Parathyroid adenoma (tissue), 2 donors: Measurements from ENCODE around the gene OSTN.
A peak's percentile ranks its signal among the peaks of the same experiment; 100 is the strongest.

ENCODE experiments used
- H2AFZ ChIP-seq: fragments of 300-600 bp; sonication (generic); one replicate; pipeline ENCODE4 v1.7.0; 2017; ENCODE audit warnings: antibody characterized with exemption, mild to moderate bottlenecking
- H3K27ac ChIP-seq: fragments of 300-600 bp; sonication (generic); one replicate; pipeline ENCODE4 v1.7.0; 2017
- H3K27me3 ChIP-seq: fragments of 300-600 bp; sonication (generic); one replicate; pipeline ENCODE4 v1.7.0; 2017; ENCODE audit warnings: low read length; ENCODE audit not compliant: control insufficient read depth, insufficient read depth
- H3K36me3 ChIP-seq: fragments of 300-600 bp; sonication (generic); one replicate; pipeline ENCODE4 v1.7.0; 2017; ENCODE audit warnings: low read length; ENCODE audit not compliant: control insufficient read depth, insufficient read depth
- H3K4me1 ChIP-seq: fragments of 300-600 bp; sonication (generic); one replicate; pipeline ENCODE4 v1.7.0; 2017; ENCODE audit warnings: control low read depth
- H3K4me2 ChIP-seq: fragments of 300-600 bp; sonication (generic); one replicate; pipeline ENCODE4 v1.7.0; 2017; ENCODE audit warnings: low read length
- H3K4me3 ChIP-seq: fragments of 300-600 bp; sonication (generic); one replicate; pipeline ENCODE4 v1.7.0; 2017; ENCODE audit warnings: low read depth, low read length
- H3K79me2 ChIP-seq: fragments of 300-600 bp; sonication (generic); one replicate; pipeline ENCODE4 v1.7.0; 2017; ENCODE audit warnings: control low read depth
- H3K9ac ChIP-seq: fragments of 300-600 bp; sonication (generic); one replicate; pipeline ENCODE4 v1.7.0; 2017; ENCODE audit warnings: mild to moderate bottlenecking
- H3K9me3 ChIP-seq: fragments of 300-600 bp; sonication (generic); one replicate; pipeline ENCODE4 v1.7.0; 2017; ENCODE audit warnings: low read length; ENCODE audit not compliant: control insufficient read depth
- CTCF ChIP-seq: fragments of 300-600 bp; sonication (generic); IDR thresholded peaks from one replicate; pipeline ENCODE4 v1.7.0; 2017; ENCODE audit warnings: antibody characterized with exemption, mild to moderate bottlenecking
- donor health status: primary hyperparathyroidism.

Gene OSTN

GRCh38 chr3:191198932-191199331 is at the start of gene OSTN:
OSTN (plus strand) TSS chr3:191199241; CDS start chr3:191212533, 13,292 bp downstream.
- H3K9ac ChIP-seq: no peak within 1 kb of the TSS
- no peak within 1 kb of the TSS for H3K4me3 ChIP-seq
- H2AFZ ChIP-seq: peak within 1 kb of the TSS; percentile 22
- H3K4me2 ChIP-seq: no peak within 1 kb of the TSS
- no peaks in the 10 kb centered on the region for H3K36me3 ChIP-seq
- TF ChIP-seq CTCF: no peak
- H3K79me2 ChIP-seq: no peaks in the 10 kb centered on the region
- no peak within 1 kb of the TSS for H3K27ac ChIP-seq
- no peaks in the 10 kb centered on the region for H3K4me1 ChIP-seq
- no peaks in the 10 kb centered on the region for H3K27me3 ChIP-seq
- no peaks in the 10 kb centered on the region for H3K9me3 ChIP-seq

GRCh38 chr3:191151653-191152052 is 47.4 kb upstream of the OSTN start:
- no peaks in the 10 kb centered on the region for H3K4me1 ChIP-seq
- H3K4me2 ChIP-seq: no peak overlapping the region
- no peak overlapping the region for H3K27ac ChIP-seq
- H3K4me3 ChIP-seq: no peak overlapping the region
- no peak overlapping the region for H2AFZ ChIP-seq
- no peaks in the 10 kb centered on the region for H3K79me2 ChIP-seq
- no peak overlapping the region for H3K9ac ChIP-seq
- no peaks in the 10 kb centered on the region for H3K9me3 ChIP-seq
- no peak for TF ChIP-seq CTCF
- H3K36me3 ChIP-seq: no peaks in the 10 kb centered on the region
- no peaks in the 10 kb centered on the region for H3K27me3 ChIP-seq

- H3K79me2 ChIP-seq: no peaks in the 10 kb centered on the region
These were observed 44.2 kb upstream of the OSTN start for GRCh38 chr3:191154827-191155226.

GRCh38 chr3:191158247-191158646 is 40.8 kb upstream of the OSTN start:
- H3K4me2 ChIP-seq: no peak overlapping the region
- H2AFZ ChIP-seq: no peak overlapping the region
- H3K36me3 ChIP-seq: no peaks in the 10 kb centered on the region
- H3K4me1 ChIP-seq: no peaks in the 10 kb centered on the region
- H3K4me3 ChIP-seq: no peak overlapping the region
- no peak overlapping the region for H3K9ac ChIP-seq
- no peak for TF ChIP-seq CTCF
- no peaks in the 10 kb centered on the region for H3K9me3 ChIP-seq
- no peak overlapping the region for H3K27ac ChIP-seq
- no peaks in the 10 kb centered on the region for H3K27me3 ChIP-seq
- H3K79me2 ChIP-seq: no peaks in the 10 kb centered on the region

More at GRCh38 chr3:191154827-191155226, 44.2 kb upstream of the OSTN start:
- Histone ChIP-seq H3K27ac (no peak overlapping the region), H3K27me3 (no peaks in the 10 kb centered on the region), H3K9me3 (no peaks in the 10 kb centered on the region), H3K4me2 (no peak overlapping the region), H3K36me3 (no peaks in the 10 kb centered on the region), H3K4me3 (no peak overlapping the region), H2AFZ (no peak overlapping the region), H3K9ac (no peak overlapping the region), H3K4me1 (no peaks in the 10 kb centered on the region)
- TF ChIP-seq CTCF: no peak

GRCh38 chr3:191158815-191159214 is 40.2 kb upstream of the OSTN start:
- H2AFZ ChIP-seq: no peak overlapping the region
- H3K9me3 ChIP-seq: no peaks in the 10 kb centered on the region
- H3K27me3 ChIP-seq: no peaks in the 10 kb centered on the region
- H3K4me2 ChIP-seq: no peak overlapping the region
- H3K9ac ChIP-seq: no peak overlapping the region
- no peaks in the 10 kb centered on the region for H3K36me3 ChIP-seq
- H3K4me1 ChIP-seq: no peaks in the 10 kb centered on the region
- H3K27ac ChIP-seq: no peak overlapping the region
- H3K4me3 ChIP-seq: no peak overlapping the region
- no peaks in the 10 kb centered on the region for H3K79me2 ChIP-seq
- no peak for TF ChIP-seq CTCF
